ENCODE measurements around the gene EXOSC10.
"Not testable (repeated sequence)": the region's sequence is repeated elsewhere in the genome, so short reads cannot be mapped to it uniquely, and the experiment has no call there.

EXOSC10 gene

DNA sequence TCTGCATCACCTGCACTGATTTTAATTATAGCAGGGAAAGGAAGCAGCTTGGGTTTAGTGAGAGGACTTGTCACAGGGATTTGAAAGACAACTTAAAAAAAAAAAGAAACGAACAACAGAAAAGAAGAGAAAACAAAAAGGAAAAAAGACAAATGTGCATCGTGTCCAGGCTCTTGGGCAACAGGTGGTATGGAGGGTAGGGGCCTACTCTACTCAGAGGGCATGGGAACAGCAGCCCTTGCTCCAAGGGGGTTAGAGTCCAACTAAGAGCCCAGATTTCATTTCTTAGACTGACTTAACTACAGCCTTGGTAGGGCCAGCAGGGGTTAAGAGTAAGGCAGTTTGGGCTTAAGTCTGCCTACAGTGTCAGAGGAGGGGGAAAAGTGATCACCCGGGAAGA lies 15.3 kb upstream of the EXOSC10 start:
- FAIRE-seq (no peak), DNase-seq (ENCODE audit: insufficient read length, low spot score) (no peak)
- TF ChIP-seq, protein P1, sequence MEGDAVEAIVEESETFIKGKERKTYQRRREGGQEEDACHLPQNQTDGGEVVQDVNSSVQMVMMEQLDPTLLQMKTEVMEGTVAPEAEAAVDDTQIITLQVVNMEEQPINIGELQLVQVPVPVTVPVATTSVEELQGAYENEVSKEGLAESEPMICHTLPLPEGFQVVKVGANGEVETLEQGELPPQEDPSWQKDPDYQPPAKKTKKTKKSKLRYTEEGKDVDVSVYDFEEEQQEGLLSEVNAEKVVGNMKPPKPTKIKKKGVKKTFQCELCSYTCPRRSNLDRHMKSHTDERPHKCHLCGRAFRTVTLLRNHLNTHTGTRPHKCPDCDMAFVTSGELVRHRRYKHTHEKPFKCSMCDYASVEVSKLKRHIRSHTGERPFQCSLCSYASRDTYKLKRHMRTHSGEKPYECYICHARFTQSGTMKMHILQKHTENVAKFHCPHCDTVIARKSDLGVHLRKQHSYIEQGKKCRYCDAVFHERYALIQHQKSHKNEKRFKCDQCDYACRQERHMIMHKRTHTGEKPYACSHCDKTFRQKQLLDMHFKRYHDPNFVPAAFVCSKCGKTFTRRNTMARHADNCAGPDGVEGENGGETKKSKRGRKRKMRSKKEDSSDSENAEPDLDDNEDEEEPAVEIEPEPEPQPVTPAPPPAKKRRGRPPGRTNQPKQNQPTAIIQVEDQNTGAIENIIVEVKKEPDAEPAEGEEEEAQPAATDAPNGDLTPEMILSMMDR (IDR thresholded peaks at IDR 0.05; ENCODE audit: insufficient read depth, missing control alignments), result no peak

DNA sequence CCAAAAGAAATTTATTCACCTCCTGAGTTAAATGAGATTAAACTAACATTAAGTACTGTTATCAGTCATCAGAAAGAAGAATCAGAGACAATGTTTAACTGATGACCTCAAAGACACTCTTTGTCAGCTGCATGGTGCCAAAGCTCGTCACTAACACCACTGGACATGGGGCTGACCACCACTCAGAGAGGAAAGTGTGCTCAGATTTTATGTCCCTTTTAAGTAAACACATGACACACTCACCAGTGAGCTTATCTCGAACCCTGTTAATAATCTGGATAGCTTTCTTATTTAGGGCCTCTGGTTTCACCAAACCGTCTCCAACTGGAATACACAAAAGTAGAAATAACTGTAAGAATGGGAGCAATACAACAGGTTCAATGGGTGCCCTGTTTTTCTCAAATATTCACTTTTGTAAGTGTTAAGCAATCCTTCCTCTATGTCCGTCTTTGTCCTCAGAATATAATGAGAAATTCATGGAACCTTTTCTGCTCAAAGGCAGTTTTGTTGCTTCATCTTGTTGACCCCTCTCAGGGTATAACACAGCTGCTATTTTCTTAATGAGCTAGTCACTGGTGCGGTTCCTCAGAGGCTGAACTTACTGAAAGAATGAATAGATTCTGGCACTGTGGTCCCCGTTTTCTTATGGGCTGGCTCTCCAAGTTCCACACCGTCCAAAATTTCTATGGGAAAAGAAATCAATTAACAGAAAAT lies 9.5 kb upstream of the EXOSC10 start:
- TF ChIP-seq, protein P1 (IDR thresholded peaks at IDR 0.05; ENCODE audit: insufficient read depth, missing control alignments), result no peak
- DNase-seq (ENCODE audit: insufficient read length, low spot score) (no peak), FAIRE-seq (no peak)

DNA sequence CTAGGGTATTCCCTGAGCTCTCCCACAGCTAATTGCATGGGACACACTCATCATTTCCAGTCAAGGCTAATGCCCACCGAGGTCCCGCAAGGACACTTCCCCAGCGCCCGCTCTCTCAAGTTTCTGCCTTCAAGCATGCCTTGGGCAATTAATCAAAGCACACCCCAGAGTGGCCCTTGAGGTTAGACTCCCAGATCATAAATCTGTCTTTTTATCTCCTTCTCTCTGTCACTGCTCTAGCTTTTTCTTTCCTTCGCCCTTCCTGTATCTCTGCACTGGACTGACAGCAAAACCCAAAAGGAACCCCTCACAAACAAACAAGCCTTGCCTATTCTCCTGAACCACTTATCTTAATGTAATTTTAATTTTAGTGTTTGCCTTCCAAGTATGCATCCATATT lies 7.9 kb upstream of the EXOSC10 start:
- TF ChIP-seq, protein P1 (IDR thresholded peaks at IDR 0.05; ENCODE audit: insufficient read depth, missing control alignments), result no peak
- DNase-seq (ENCODE audit: insufficient read length, low spot score), result no peak
- no peak for FAIRE-seq

DNA sequence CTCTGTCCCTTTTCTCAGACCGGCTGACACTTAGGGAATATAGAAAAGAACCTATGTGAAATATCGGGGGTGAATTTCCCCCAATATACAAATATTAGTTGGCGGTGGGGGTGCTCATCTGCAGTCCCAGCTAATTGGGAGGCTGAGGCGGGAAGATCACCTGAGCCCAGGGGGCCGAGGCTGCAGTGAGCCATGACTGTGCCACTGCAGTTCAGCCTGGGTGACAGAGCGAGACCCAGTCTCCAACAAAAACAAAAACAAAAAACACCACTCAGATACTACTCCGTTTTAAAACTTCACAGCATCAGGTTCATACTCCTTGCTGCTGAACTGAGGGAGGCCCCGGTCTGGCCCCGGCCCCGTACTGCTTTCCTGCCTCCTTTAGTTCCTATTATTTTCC lies 5.9 kb upstream of the EXOSC10 start:
- TF ChIP-seq, protein P1 (IDR thresholded peaks at IDR 0.05; ENCODE audit: insufficient read depth, missing control alignments), result no peak
- FAIRE-seq (no peak), DNase-seq (ENCODE audit: insufficient read length, low spot score) (no peak)

DNA sequence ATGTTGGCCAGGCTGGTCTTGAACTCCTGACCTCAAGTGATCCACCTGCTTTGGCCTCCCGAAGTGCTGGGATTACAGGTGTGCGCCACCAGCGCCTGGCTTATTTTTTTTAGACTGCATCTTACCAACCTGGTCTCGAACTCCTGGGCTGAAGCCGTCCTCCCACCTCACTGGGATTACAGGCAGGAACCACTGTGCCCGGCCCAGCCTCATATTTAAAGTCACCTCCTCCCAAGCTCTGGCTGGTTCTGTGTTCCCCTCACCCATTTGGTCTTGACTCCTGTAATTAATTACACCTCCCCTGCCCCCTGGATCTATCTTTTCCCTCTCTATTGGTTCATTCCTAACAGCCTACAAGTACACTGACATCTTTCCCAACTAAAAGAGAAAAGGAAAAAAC lies 1.7 kb upstream of the EXOSC10 start:
- no peak for FAIRE-seq

DNA sequence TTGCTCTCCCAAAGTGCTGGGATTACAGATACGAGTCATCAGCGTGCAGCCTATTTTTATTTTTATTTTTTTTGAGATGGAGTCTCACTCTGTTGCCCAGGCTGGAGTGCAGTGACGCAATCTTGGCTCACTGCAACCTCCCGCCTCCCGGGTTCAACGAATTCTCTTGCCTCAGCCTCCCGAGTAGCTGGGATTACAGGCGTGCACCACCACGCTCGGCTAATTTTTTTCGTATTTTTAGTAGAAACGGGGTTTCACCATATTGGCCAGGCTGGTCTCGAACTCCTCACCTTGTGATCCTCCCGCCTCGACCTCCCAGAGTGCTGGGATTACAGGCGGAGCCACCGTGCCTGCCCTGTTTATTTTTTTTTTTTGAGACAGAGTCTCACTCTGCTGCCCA lies 1.1 kb upstream of the EXOSC10 start:
- DNase-seq (ENCODE audit: insufficient read length, low spot score); FAIRE-seq: not testable (repeated sequence)

More for the DNA sequence above, 1.7 kb upstream of the EXOSC10 start:
- no peak for DNase-seq (ENCODE audit: insufficient read length, low spot score)
- TF ChIP-seq, protein P1 (IDR thresholded peaks at IDR 0.05; ENCODE audit: insufficient read depth, missing control alignments), result no peak

DNA sequence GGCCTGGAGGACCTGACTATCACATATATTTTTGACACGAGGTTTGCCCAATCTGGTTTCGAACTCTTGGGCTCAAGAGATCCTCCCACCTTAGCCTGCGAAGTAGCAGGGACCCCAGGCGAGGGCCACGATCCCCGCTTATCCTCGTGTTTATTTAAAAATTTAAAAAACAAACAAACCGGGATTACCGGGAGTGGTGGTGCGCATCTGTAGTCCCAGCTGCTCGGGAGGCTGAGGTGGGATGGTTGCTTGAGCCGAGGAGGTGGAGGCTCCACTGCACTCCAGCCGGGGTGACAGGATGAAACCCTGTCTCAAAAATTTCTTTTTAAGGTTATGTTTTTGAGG lies 452 bp upstream of the EXOSC10 start:
- FAIRE-seq (no peak), DNase-seq (ENCODE audit: insufficient read length, low spot score) (no peak)
- TF ChIP-seq, protein P1 (IDR thresholded peaks at IDR 0.05; ENCODE audit: insufficient read depth, missing control alignments), result no peak

DNA sequence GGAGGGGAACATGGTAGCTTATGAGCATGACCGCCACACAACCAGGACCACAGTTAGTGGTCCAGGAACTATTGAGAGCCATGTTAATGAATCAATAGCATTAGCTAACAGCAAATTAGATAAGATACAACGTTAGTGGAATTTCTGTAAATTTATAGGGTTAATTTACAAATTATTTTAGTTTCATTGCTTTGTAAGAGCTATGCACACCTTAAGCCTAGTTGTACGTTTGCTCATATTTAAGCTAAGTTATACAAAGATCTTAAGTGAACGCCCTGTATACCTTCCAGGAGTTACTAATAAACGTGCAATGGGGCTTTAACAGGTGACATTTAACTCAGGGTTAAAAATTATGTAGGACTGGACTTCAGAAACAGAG lies 749 bp downstream of the EXOSC10 start:
- FAIRE-seq, result no peak
- TF ChIP-seq, protein P1 (IDR thresholded peaks at IDR 0.05; ENCODE audit: insufficient read depth, missing control alignments), result no peak
- no peak for DNase-seq (ENCODE audit: insufficient read length, low spot score)

DNA sequence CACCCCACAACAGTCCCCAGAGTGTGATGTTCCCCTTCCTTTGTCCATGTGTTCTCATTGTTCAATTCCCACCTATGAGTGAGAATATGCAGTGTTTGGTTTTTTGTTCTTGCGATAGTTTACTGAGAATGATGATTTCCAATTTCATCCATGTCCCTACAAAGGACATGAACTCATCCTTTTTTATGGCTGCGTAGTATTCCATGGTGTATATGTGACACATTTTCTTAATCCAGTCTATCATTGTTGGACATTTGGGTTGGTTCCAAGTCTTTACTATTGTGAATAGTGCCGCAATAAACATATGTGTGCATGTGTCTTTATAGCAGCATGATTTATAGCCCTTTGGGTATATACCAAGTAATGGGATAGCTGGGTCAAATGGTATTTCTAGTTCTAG lies 15.9 kb downstream of the EXOSC10 start:
- not testable (repeated sequence) for DNase-seq (ENCODE audit: insufficient read length, low spot score); FAIRE-seq

Data from D721Med (cell line).